GF-D8 (cell line): ENCODE measurements around the gene TADA3.

Source experiments
- DNase-seq: peaks from one replicate; lab custom pipeline; 2025; lab: John Stamatoyannopoulos, UW

Gene TADA3

DNA sequence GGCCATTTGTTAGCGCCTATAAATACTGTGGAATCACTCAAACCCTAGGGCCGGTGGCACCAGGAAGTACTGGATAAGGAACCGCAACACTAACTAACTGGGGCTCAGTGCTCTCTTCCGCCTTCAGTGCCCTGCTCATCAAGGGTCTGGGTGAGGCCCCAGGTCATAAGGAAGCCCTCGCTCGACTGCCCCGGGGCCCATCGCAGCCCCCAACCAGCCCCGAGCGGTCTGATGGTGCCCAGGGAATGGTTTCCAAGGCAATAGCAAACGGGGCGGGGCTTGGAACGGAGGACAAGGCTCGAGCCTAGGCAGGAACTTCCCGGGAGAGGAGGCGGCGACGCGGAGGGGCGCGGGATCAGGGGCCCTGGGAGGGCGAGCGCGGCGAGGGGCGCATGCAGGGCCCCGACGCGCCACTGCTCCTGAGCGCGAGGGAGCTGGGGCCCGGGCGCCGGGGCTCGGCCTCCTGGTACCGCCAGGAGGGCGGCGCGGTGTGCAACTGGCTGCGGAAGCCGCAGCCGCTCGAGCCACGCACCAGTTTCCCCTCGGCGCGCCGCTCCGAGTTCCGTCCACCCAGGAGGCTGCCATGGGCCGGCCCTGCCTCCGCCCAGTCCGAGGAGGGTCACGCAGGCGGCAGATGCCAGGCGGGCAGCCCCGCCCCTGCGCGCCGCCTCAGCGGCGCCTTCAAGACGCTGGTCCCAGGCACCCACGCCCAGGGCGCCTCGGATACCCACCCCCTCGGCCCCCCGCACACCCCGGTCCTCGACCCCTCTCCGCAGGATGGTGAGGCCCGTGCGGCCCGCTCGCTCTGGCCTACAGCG lies 17.6 kb upstream of the TADA3 start, which contains the start of gene TTLL3:
TTLL3 (plus strand) TSS at position 648 of the 818 bp plus-strand sequence. CDS start 400 bp downstream, outside the sequence.
- DNase-seq = peak; percentile 41

- DNase-seq = no peak
Measured at GRCh38 chr3:9809239-9809614, 17.0 kb upstream of the TADA3 start.

DNA sequence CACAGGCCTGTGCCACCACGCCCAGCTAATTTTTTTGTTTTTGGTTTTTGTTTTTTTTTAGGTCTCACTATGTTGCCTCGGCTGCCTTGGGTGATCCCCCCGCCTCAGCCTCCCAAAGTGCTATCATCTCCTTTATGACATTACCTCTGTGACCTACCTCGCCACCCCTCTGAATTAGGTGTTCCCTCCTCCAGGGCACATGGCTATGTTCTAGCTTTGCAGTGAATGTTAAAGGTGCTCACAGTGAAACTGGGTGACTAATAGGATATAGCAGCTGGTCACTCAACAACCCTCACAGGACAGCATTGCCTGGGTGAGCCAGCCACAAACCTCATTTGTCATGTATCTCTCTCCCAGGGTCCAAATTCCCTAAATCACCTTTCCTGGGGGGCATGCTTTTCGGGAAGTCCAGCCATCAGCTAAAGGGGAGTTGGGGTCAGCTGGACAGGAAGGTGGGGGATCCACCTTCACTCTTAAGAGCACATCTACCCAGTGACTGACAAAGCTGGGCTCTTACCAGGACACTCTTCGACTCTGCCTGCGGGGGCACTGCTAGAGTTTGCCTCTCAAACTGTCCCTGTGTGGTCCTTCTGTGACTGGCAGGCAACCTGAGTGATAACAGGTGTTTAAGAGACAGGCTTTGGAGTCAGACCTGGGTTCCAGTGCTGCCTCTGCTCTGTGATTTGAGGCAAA lies 16.2 kb upstream of the TADA3 start:
- peak; percentile 28 for DNase-seq

DNA sequence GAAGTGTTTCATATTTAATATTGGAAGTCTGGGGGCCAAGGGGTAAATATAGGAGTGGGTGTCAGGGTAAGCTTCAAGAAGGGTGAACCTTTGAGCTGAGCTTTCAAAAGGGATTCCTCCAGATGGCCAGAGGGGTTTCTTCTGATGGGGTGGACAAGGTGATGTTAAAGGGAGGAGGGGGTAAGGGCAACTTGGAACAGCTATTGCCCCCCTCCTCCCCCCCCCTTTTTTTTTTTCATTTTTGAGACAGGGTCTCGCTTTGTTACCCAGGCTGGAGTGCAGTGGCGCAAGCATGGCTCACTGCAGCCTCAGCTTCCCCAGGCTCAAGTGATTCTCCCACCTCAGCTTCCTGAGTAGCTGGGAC lies 15.7 kb upstream of the TADA3 start:
- DNase-seq = no peak

- DNase-seq = no peak
Measured at GRCh38 chr3:9806688-9807589, 14.7 kb upstream of the TADA3 start.

- DNase-seq = no peak
Measured at GRCh38 chr3:9806137-9806536, 13.9 kb upstream of the TADA3 start.

DNA sequence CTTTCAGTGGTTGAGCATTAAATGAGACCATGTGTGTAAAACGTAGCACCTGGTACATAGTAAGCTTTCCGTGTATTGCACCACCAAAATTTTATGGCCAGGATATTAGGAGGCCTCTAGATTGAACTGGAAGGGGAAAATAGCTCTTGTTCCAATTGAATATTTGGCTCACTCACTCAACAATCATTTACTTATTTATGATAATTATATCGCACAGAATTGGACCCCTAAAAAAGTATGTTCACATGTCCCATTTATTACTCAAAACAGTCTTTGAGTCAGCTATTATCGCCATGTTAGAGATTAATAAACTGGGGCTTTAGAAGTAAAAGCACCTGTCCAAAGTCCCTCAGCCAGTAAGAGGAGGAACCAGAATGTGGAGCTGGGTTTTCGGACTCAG lies 12.7 kb upstream of the TADA3 start:
- DNase-seq = no peak

GRCh38 chr3:9803494-9803893 lies 11.2 kb upstream of the TADA3 start:
- no peak for DNase-seq

- DNase-seq = no peak
Measured at GRCh38 chr3:9800529-9800928, 8.3 kb upstream of the TADA3 start.

DNA sequence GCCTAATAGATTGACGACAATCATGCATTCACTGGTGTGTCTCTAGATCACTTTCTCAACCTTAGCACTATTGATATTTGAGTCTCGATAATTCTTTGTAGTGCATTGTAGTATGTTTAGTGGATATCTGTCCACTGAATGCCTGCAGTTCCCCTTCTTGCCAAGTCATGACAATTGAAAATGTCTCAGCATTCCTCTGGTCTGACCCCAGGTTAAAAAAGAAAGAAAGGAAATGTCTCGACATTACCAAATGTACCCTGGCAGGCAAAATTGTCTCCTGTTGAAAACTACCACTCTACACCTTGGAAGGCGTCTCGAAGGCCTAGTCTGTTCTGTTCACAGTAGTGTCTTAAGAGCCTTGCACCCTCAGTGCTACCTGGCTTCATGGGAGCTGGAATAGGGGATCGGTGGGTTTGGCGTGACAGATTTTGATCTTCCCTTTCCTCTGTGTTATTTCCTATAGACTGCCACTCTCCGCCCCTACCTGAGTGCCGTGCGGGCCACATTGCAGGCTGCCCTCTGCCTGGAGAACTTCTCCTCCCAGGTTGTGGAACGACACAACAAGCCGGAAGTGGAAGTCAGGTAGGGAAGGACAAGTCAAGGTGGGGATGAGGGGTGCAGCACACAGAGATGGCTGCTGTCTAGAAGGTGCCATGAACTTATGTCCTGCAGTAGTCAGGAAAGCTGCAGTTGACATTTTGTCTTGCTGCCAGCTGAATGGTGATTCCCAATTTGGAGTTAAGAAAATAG lies 5.1 kb upstream of the TADA3 start:
- DNase-seq = no peak

DNA sequence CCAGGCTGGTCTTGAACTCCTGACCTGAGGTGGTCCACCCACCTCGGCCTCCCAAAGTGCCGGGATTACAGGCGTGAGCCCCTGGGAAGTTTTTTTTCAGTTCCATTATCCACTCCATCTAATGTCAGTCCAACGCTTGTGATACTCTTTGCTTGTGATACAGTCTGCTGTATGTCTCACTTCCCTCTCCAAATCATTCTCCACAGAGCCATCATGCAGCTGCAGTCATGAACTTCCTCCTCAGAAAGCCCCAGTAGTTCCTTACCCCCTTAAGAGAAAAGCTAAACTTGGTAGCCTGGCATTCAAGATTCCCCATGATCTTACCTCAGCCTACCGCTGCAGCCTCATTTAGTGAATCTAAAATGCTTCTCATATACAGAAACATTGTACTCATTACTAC lies 2.9 kb upstream of the TADA3 start:
- DNase-seq = no peak

- no peak for DNase-seq
Measured at GRCh38 chr3:9794400-9794799, 2.1 kb upstream of the TADA3 start.

GRCh38 chr3:9793161-9793781 lies 998 bp upstream of the TADA3 start:
- DNase-seq = peak; percentile 43

DNA sequence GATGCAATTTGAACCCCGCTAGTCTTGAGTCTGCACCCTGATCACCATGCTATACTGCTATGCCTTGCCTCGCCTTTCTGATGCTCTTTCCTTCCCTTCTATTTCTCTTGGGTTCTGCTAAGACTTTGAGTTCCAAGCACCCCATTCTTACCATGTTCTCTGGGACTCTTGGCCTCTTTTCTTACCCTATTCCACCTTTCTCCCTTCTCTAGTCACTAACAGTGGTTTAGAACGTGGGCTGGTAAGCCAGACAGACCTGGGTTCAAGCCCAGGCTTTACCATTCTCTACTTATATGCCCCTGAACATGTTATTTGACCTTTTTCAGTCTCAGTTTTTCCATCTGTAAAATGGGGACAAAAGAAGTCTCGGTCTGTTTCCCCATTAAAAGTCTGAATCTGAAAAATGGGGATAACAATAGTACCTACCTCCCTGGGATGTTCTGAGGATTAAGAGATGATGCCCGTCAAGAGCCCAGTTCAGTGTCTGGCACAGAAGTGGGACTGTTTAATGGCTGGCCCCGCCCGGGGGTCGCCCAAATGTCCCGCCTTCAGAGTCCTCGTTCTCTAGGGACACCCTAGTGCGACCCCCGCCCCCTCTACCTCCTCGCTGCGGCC lies 376 bp downstream of the TADA3 start:
- no peak for DNase-seq

DNA sequence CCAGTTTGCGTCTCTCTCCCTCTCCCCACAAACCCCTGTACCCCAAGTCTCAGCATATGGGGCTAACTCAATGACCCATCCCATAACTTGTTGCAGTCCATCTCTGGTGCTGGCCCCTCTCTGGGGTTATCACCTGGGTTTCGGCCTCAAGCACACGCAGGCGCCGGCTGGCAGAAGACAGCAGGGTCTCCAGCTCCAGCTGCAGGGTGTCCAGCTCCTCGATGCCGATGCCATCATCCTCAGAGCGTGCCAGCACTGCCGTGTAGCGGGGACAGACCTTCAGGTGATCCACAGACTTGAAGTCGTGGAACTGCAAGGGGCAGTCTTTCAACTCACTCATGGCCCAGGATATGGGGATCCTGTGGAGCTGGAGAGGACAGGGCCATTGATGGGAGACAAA lies 1.1 kb downstream of the TADA3 start:
- no peak for DNase-seq

GRCh38 chr3:9787714-9788113 lies 4.6 kb downstream of the TADA3 start:
- DNase-seq = no peak

GRCh38 chr3:9786825-9787669 lies 5.2 kb downstream of the TADA3 start:
- no peak for DNase-seq

DNA sequence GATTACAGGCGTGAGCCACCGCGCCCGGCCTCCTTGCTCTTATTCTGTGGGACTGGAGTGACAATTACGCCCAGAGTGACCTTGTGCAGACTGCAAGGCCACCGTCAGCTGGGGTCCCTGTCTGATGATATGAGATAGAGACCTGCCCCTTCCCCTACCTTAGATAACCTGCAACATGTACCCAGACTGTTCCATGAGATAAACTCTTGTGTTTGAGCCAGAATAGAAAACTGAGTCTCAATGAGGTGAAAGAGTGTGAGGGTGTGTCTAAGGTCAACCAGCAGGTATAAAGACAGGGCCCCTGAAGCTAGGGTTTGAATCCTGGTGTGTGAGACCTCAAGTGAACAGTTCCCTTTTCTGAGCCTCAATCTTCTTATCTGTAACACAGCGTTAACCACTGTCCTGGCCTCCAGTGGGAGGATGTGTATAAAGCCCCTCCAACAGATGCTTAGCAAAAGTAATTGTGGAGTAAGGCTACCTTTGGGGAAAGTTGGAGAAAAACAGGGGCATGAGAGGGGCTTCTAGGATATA lies 6.0 kb downstream of the TADA3 start:
- peak; percentile 16 for DNase-seq

- peak; percentile 41 for DNase-seq
Measured at GRCh38 chr3:9785602-9786001, 6.7 kb downstream of the TADA3 start.

DNA sequence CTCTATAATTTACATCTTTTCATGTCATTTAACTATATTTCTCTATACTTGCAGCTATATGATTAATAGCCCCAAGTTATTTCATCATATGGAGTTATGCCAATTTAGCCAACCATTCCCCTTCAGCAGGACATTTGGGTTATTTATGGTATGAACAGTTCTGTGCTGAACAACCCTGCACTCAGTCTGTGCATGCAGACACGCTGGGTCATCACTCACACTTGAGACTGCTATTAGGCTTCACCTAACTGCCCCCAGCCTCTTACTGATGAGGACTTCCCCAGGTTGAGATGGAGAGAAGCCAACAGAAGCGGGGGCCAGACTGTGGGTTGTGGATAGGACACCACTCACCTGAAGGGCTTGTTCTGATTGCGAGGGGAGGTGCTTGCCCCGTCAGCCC lies 7.3 kb downstream of the TADA3 start:
- no peak for DNase-seq
